ENCODE data around the gene NDRG3.
A peak's percentile ranks its signal among the peaks of the same experiment; 100 is the strongest.

Gene NDRG3

DNA sequence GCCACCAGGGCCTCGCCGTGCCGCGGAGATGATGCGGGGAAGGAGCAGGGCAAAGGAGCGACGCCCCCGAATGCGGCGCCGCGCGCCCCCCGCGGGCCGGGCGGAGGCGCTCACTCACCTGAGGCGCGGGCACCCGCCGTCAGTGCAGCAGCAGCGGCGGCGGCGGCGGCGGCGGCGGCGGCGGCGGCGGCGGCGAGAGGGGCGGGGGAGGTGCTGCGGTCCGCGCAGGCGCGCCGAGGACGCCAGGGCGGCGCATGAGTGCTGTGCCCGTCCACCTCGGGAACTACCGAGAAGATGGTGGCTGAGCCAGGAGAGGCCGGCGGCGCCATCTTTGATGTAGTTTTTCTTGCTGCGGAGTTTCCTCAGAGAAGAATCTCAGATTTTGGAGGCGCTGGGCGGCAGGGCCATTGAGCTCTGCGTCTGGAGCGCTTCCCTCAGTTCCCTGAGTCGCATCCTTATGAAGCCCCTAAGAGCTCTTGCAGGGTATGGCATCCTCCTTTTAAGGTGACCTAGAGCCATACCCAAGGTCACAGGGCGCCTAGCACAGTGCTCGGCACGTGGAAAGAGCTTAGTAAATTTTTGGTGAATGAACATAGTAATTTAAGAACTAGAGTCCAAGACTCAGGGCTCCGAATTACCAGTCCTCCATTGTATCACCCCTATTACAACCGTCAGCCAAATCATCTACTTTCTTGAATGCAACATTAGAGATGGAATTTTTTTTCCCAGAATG, at the start of gene NDRG3:
Gene NDRG3 (minus strand): TSS at position 164 of the 733 bp plus-strand sequence. CDS start 24,355 bp downstream, outside the sequence.
- peak; percentile 88 for DNase-seq

DNA sequence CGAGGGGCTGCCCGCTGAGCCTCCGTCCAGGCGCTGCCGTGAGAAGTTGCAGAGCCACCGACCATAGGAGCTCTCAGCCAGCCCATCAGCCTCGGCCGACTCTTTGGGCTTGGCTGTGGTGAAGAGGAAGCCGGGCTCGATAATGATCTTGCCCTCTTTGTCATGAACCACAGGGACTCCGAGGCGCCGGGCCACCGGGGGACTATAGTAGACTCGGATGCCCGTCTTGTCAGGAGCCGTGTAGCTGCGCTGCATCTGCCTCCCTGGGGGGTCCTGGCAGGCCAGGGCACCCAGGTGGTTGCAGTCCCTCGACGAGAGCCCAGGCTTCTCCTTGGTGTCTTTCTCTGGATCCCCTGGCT, 48.2 kb upstream of the NDRG3 start:
- DNase-seq = no peak

DNA sequence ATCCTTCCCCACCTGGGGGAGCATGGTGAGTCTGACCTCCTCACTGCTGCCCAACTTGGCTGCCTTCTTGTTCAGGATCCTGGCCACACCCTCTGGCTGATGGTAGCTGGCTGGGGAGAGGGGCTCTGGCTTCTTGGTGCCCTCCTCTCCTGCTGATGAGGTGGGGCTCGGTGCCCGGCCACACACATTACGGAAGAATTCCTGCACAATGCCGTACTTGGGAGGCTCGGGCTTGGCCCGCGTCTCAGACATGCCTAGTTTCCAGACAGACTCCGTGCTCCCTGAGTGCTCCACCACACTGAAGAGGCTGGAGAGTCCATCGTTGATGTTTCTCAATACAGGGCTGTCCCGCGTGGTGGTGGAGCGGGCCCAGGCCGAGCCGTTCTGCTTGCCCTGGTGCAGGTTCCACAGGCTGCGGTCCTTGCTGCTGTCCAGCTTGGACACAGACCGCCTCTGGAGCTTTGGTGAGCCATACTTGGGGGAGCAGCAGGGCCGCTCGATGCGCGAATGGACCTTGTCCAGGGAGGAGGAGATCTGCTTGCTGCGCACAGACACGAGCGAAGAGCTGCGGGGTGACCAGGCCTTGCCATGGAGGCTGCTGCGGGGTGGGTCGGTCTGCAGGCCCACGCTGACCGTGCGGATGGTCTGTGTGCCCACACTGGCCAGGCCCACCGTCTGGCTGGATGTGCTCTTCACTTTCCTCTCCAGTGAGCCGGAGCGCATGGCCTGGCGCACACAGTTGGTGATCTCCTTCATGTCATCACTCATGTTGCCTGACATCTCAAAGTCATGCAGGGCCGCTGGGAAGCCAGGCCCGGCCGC, 47.6 kb upstream of the NDRG3 start:
- no peak for DNase-seq

DNA sequence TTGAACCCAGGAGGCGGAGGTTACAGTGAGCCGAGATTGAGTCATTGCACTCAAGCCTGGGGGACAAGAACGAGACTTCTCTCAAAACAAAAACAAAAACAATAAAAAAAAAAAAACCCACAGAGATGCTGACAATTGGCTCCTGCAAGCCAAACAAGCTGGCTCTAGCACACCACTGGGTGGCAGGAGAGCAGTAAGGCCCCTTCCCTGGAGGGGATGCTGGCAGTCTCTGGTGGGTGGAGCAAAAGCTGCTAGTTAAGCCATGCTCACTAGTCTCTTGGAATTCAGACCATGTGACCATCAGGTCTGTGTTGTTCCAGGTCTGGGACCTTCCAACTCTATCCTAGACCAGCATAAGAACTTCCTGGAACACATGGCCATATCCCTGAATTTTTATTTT, 46.5 kb upstream of the NDRG3 start:
- DNase-seq = peak; percentile 69

DNA sequence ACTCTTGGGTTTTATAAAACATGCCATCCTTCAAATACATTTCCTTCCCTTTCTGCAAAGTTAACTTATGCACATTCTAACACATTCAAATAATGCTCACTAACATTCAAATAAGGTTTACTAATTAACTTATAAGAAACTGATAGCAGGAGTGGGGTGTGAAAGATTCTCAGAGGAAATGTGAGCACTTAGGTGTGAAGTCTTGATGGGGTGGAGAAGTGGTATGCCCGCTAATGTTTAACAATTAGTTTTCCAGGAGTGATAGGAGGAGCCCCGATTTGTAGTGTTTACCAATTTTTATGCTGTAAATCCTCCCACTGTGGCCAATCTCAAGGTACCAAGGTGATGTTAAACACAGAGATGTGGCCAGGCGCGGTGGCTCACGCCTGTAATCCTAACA, 46.0 kb upstream of the NDRG3 start:
- DNase-seq = no peak

DNA sequence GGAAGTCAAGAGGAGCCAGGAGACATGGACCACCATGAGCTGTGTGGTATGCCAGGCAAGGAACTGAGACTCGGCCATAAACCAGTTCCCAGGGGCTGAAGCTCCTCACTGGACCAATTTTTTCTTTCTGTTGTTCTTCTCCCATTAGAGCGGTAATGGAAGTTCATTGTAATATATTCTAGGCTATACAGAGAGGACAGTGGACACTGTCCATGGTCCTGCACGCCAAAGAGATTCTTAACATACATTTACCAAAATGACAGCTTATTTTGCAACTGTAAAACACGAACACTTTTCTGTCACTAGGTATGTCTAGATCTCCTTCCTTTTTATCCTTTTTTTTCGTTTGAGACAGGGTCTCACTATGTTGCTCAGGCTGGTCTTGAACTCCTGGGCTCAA, 40.8 kb upstream of the NDRG3 start:
- no peak for DNase-seq

DNA sequence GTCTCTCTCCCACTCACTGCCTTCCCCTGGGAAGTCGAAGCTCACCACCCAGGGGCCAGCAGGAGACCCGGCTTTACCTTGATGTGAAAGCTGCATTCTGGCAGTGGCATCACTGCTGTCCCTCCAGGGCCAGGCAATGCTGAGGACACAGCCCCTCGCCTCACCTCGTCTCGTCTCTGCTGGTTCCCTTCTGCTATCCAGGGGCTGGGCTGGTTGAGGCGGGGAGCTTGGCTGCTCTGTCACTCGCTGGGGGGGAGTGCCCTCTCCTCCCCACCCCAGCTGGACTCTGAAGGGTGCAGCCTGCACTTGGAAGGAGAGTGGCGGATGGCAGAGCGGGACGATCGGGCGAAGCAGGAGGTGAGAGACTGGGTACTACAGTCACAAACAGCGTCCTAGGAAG, 40.4 kb upstream of the NDRG3 start:
- DNase-seq = no peak

DNA sequence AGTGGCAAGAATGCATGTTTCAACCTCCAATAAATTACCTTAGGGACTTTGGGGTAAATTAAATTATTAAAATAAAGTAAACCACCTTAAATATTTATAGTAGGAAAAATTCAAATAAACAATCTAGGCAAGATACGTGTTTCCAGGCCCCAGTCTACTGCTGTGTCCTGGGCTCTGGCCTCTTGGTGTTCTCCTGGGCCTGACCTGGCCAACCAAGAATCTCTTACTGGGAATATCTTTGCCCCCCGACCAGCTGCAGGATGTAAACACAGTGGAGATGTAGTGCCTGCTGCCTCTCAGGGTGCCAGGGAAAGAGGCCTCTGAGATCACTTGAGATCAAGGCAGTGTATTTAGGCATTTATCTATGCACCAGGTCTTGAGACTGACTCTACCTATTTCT, 39.4 kb upstream of the NDRG3 start:
- DNase-seq = no peak

DNA sequence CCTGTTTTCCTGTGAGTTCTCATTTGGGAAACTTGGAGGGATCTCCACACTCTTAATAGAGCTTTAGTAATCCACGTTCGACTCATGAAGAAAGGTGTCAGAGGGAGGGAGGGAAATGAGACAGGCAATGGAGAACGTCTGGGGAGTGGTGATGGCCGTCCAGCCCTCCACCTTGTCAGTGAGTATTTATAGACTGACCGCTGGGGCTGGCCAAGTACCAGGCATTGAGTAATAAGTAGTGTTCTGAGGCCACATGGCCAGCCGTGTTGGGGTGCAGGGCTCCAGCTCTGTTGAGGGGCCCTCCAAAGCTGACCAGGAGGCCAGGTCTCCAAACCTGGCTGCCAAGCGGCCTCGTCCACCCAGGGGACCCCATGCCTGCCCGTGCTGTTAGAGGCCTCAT, 39.0 kb upstream of the NDRG3 start:
- DNase-seq = no peak

DNA sequence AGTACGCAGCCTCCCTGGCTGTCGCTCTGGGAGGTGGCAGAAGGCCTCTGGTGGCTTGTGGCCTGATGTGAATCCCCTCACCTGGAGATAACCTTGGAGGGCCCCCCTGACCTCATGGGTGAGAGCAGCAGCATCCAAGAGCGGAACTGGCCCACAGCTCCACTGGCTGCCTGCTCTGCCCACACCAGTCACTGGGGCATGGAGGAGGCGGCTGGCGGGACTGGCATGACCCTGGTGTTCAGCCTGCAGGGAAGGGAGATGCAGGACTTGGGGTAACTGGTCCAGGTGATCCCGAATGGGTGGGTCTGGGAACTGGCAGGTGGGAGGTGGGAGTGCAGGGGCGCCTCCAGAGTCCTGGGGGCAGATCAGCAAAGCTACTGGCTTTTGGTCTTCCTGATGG, 38.2 kb upstream of the NDRG3 start:
- DNase-seq = no peak

DNA sequence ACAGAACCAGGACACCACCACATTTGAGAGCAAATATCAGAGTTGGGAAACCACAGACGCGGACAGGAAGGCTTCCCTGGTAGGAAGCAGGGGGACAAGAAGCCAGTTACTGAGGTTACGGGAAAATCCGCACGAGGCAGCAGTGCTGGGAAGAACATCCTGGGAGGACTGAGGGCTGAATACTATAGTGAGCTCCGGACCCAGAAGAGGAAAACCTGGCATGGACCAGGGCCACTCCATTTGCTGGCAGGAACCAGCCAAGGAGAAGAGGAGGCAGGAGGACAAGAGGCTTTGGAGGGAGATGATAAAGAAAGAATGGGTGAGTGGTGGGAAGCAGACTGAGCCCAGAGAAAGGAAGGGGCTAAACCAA, 33.8 kb upstream of the NDRG3 start:
- no peak for DNase-seq

DNA sequence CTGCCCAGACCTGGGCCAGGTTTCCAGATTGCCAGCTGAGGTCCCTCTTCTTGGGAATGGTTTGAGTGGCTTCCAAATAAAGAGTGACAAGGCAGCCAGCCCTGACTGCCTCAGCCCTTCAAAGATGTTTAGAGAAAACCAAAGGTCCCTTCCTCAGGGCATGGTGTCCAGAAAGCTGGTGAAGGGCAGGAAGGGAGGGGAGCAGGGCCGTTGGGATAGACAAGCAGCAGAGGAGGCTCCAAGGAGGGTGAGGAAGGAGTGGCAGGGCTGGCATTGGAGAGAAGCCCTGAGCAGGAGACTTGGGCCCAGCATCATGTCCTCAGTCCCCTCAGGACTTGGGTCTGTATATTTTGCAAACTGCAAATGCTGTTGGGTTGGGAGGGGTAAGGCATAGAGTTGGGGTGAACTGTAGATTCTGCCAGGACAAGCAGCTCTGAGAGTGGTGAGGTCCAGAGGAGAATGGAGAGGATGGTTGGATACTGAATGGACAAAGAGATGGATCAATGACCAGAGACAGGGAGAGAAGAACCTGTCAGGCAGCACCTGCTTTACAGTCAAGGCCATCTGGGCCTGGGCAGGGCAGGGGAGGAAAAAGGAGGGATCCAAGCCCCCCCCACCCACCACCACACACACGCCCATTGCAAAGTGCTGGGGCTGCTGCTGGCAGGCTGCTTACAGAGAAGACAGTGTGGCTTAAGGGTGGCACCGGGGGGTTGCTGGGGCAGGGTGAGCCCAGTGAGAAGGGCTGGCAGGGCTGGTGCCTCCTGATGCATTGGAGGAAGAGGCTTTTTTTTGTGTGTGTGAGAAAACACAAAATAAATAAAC, 33.2 kb upstream of the NDRG3 start:
- no peak for DNase-seq

DNA sequence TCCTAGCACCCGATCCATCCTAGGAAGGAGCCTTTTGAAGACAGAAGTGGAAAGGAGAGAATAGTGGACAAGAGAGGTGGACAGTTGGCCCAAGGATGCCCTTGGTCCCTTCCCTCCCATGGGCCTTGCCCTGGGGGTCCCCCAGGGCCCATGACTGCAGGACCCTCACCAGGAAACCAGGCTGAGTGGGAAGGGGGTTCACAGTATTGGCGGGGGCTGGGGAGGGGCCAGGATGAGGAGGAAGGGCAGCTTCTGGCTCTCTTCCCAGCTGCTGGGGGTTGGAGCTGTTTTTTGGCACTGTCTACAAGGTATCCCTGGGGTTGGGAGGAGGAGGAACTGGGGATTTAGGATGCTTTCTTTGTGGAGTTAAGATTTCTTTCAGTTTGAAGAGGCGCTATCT, 31.7 kb upstream of the NDRG3 start:
- DNase-seq = no peak

DNA sequence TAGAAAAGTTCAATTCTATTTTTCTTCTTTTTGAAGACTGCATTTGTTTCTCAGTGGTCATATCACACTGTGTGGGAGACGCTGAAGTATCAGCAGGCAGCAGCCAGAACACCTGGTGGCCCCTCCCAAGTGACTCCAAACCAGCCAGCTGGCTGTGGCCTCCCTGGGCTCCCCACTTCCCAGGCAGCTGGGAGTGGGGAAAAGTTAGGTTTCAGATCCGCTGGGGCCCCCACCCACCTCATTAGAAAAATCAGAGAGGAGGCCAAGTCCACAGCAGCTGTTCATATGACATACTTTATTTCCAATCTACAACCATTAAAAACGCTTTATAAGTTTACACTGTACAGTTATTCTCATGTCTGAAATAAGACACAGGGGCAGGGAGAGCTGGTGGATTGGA, 31.3 kb upstream of the NDRG3 start:
- no peak for DNase-seq

DNA sequence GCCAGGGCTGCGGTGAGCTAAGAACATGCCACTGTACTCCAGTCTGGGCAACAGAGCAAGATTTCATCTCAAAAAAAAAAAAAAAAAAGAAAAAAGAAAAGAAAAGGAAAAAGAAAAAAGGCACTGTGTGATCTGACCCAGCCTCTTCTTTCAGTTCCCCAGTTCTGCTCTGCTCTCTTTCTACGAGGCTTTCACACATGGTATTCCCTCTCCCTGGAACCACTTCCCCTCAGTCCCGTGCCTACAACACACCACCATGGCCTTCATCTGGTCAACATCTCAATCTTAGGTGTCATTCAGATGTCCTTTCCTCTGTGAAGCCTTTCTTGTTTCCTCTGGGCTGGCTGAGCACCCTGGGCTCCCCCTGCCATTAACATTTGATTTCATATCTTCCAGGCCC, 29.9 kb upstream of the NDRG3 start:
- no peak for DNase-seq

DNA sequence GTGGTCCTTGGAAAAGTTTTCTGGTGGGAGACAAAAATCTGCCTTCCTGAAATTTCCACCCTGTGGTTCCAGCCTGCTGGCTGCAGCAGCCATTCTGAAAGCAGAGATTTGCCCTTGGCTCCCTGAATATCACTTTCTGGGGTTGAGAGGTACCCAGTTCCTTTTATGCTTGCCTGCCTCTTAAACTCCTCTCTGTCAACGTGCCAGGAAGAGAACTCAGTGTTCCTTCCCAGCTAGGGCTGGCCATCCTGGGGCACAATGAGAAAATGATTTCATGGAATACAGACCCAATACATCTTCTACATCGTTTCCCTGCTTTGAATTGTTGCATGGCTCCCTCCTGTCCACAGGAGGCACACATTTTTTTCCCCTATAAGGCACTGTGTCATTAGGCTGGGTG, 29.3 kb upstream of the NDRG3 start:
- no peak for DNase-seq

DNA sequence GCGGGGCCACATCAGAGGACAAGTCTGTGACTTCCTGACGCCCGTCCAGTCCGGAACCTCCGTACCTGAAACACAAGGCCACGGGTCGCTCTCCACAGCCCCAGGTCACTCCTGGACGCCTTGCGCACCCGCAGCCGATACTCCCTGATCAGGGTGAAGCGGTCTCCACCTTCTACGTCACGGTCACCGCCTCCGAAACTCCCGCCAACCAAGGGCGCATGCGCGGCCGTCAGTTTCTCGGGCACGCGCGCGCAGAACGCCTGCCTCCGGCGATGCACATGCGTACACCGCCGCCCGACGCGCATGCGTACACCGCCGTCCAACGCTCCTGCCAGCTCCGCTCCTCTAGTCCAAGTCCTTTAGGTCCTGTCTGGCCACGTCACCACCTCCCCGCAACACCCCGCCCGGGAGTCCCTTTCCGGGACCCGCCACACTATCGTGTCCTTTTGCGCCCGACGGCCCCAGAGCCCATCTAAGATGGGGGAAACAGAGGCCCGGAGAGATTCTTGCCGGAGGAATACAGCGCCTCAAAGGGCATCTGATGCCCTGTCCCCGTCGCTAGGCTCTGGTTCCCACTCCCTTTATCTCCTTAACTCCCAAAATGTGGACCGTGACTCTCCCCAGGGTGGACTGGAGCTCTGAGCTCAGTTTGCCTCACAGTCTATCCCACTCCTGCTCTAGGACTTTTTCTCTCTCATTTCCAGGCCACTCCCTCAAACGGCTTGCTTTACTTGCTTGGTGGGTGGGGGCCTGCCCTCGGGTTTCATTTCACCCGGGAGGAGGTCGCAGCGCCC, 27.9 kb upstream of the NDRG3 start, which contains the start of gene DSN1:
Gene DSN1 (minus strand): TSS at position 167 of the 794 bp plus-strand sequence. CDS start 2,305 bp downstream, outside the sequence.
- DNase-seq = peak; percentile 86

DNA sequence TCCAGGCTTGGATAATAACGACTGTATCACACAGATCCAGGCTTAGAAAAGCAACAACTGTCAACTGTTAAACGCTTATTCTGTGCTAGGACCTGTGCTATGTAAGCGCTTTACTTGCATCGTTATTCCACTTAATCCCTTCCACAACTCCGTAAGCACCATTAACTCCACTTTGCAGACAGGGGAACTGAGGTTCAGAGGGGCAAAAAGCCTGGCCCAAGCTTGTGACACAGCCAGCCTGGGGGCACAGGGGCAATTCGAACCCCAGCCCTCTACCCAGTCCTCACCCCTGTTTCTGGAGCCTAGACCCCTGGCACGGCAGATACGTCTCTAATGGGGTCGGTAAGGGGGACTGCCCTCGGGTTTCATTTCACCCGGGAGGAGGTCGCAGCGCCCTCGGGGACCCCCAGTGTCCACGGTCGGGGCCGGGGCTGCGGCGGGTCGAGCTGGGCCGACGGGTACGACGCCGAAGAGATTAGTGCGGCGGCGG, 27.3 kb upstream of the NDRG3 start:
- DNase-seq = no peak

DNA sequence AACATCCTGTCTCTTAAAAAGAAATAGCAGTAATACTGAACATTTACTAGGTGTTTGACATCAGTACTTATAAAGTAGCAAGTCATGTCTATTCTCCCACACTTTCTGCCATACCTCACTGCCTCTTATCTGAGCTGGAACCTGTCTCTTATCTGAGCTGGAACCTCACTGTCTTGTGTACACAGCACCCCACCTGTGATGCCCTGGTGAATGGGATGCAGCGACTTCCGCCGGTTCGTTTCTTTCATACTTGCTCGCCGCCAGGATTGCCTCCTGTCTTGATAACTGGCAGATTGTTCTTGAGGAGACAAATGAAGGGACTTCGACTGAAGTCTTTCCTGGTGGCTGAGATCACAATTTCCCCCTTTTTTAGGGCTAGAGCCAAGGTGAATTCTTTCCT, 24.8 kb upstream of the NDRG3 start:
- no peak for DNase-seq

DNA sequence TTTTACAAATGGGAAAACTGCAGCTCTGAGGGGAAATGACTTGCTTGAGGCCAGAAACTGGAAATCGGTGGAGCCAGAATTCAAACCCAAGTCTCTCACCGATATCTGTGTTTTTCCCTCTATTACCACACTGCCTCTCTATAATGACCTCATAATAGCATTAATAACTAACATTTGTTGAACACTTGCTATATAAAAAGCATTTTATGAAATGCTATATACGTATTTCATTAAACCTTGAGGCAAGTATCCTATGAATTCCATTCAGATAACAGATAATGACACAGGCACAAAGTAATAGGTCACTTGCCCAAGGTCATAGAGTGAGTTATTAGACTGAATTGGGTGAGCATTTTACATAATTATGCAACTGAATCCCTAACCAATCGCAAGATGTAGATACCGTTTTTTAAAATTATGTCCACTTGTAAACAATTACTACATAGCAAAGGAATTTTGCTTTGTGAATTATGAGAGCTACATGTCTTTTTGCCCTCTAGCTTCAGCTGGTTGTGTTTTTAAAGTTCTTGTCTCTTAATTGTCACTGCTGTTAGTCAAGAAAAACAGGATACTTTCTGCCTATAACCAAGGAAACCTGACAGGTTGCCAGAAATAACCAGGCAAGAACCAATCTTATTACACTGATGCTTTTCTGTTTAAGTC, 23.0 kb upstream of the NDRG3 start:
- DNase-seq = no peak

DNA sequence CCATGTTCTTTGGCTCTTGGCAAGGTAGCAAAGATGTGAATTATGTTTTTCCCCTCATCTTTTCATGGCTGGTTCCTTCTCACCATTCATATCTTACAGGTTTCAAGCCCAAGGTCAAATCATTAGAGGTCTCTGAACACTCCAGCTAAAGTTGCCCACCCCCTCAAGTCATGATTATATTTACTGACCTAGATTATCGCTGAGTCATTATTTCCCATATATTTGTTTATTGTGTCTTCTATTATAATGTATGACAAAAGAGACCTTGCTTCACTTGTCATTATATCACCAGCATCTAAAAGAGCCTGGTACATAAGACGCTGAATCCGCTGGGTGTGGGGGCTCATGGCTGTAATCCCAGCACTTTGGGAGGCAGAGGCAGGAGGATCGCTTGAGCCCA, 15.2 kb upstream of the NDRG3 start:
- no peak for DNase-seq

DNA sequence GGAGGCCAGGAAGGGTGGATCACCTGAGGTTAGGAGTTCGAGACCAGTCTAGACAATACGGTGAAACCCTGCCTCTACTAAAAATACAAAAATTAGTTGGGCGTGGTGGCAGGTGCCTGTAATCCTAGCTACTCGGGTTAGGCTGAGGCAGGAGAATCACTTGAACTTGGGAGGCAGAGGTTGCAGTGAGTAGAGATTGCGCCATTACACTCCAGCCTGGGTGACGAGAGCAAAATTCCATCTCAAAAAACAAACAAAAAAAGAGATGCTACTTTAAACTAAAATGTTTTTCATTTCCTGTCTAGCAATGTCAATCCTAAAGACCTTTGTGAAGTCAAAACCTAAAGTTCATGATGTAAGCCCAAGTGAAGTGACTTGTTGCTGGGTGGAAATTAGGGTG, 14.8 kb upstream of the NDRG3 start:
- no peak for DNase-seq
